SK-N-SH (cell line): ENCODE data around the gene FRYL. TPM values are rescaled to one million over a fixed set of nuclear protein-coding genes. Genes with fewer than 3 reads are reported as not detected.

Experiments used
- CTCF ChIA-PET: fragments of 300-600, 350-600 bp; formaldehyde crosslinking; extraction: SDS; loops from one replicate; lab custom pipeline; 2021; lab: Yijun Ruan, JAX
- POLR2A ChIA-PET: fragments of 350-600 bp; sonication (Branson Sonifier 250); formaldehyde crosslinking; extraction: SDS; loops from one replicate; lab custom pipeline; 2020; ENCODE audit warnings: antibody characterized with exemption, inconsistent platforms; lab: Yijun Ruan, JAX
- DNase-seq: peaks from one replicate; pipeline ENCODE4 v3.0.0; 2012
- H2AFZ ChIP-seq: fragments of 200-600 bp; sonication (generic); 2 replicates; pipeline ENCODE4 v1.8.1; 2016; ENCODE audit warnings: antibody characterized with exemption, mild to moderate bottlenecking, low read depth
- H3F3A ChIP-seq: fragments of 200-600 bp; sonication (generic); replicated peaks from 2 replicates; pipeline ENCODE3; 2016; ENCODE audit warnings: antibody characterized with exemption, mild to moderate bottlenecking; ENCODE audit not compliant: insufficient read depth
- H3K27ac ChIP-seq, 2 experiments: fragments of 200-500 bp in 1 of 2; fragments of 200-600 bp in 1 of 2; sonication (Bioruptor generic) in 1 of 2; sonication (generic), shearing (Covaris generic) in 1 of 2; 2 replicates each; pipeline versions ENCODE4 v1.5.1 to v1.6.1; 2014 to 2016; ENCODE audit warnings: low read depth in 2 of 2, inconsistent platforms in 1 of 2, low read length in 1 of 2, mild to moderate bottlenecking in 1 of 2, mixed read lengths in 1 of 2
- H3K27me3 ChIP-seq: fragments of 200-600 bp; sonication (generic), shearing (Covaris generic); 2 replicates; pipeline ENCODE4 v1.6.1; 2016; ENCODE audit warnings: mixed run types; ENCODE audit not compliant: insufficient read depth
- H3K36me3 ChIP-seq, 2 experiments: fragments of 200-500 bp in 1 of 2; fragments of 200-600 bp in 1 of 2; sonication (Bioruptor generic) in 1 of 2; sonication (generic) in 1 of 2; replicated peaks in 1 of 2; 2 replicates each; pipeline versions ENCODE3 to v1.5.1; 2014 to 2016; ENCODE audit warnings: low read length in 1 of 2, mild to moderate bottlenecking in 1 of 2; ENCODE audit not compliant: insufficient read depth in 2 of 2, control insufficient read depth in 1 of 2
- H3K4me1 ChIP-seq, 2 experiments: fragments of 200-500 bp in 1 of 2; fragments of 200-600 bp in 1 of 2; sonication (Bioruptor generic) in 1 of 2; sonication (generic), shearing (Covaris generic) in 1 of 2; 2 replicates each; pipeline versions ENCODE4 v1.5.1 to v1.6.1; 2014 to 2016; ENCODE audit warnings: low read depth in 1 of 2, low read length in 1 of 2, mixed run types in 1 of 2; ENCODE audit not compliant: insufficient read depth in 2 of 2, control insufficient read depth in 1 of 2
- H3K4me2 ChIP-seq: fragments of 200-600 bp; sonication (generic), shearing (Covaris generic); 2 replicates; pipeline ENCODE4 v1.6.1; 2017; ENCODE audit warnings: mixed run types
- H3K4me3 ChIP-seq, 2 experiments: fragments of 200-500 bp in 1 of 2; fragments of 200-600 bp in 1 of 2; sonication (Bioruptor generic) in 1 of 2; sonication (generic), shearing (Covaris generic) in 1 of 2; 2 replicates each; pipeline versions ENCODE4 v1.5.1 to v1.8.1; 2014 to 2016; ENCODE audit warnings: low read depth in 2 of 2, inconsistent platforms in 1 of 2, low read length in 1 of 2, mild to moderate bottlenecking in 1 of 2, mixed read lengths in 1 of 2, moderate library complexity in 1 of 2
- H3K79me2 ChIP-seq: fragments of 200-600 bp; sonication (generic); 2 replicates; pipeline ENCODE4 v1.8.1; 2017; ENCODE audit warnings: mild to moderate bottlenecking; ENCODE audit not compliant: insufficient read depth
- H3K9ac ChIP-seq: fragments of 200-600 bp; sonication (generic); 2 replicates; pipeline ENCODE4 v1.6.1; 2017; ENCODE audit warnings: mixed run types
- H3K9me2 ChIP-seq: fragments of 200-600 bp; sonication (generic); 2 replicates; pipeline ENCODE4 v1.6.1; 2017; ENCODE audit warnings: mixed run types
- H3K9me3 ChIP-seq: fragments of 200-600 bp; sonication (generic); 2 replicates; pipeline ENCODE4 v1.6.1; 2017; ENCODE audit warnings: mixed run types, mild to moderate bottlenecking, moderate library complexity
- H4K20me1 ChIP-seq: fragments of 200-600 bp; sonication (generic); 2 replicates; pipeline ENCODE4 v1.6.1; 2017; ENCODE audit warnings: mild to moderate bottlenecking, mixed run types; ENCODE audit not compliant: insufficient read depth
- CTCF ChIP-seq: fragments of 200-600 bp; sonication (generic); IDR thresholded peaks from 2 replicates; pipeline ENCODE4 v1.6.1; 2017; ENCODE audit warnings: antibody characterized with exemption, mild to moderate bottlenecking, moderate library complexity
- EP300 ChIP-seq, 2 experiments: IDR thresholded peaks; 2 replicates each; pipeline versions ENCODE4 v1.4.0 to v1.6.1; 2012; ENCODE audit warnings: borderline replicate concordance in 1 of 2, low read depth in 1 of 2, low read length in 1 of 2
- EZH2phosphoT487 ChIP-seq: fragments of 200-600 bp; sonication (generic); IDR thresholded peaks from 2 replicates; pipeline ENCODE4 v1.6.1; 2017; ENCODE audit warnings: low read depth, mixed run types, mild to moderate bottlenecking, antibody characterized with exemption, moderate library complexity, borderline replicate concordance
- FOXM1 ChIP-seq: IDR thresholded peaks from 2 replicates; pipeline ENCODE4 v1.4.0; 2012; ENCODE audit warnings: low read depth, mild to moderate bottlenecking
- GABPA ChIP-seq: IDR thresholded peaks from 2 replicates; pipeline ENCODE4 v1.4.0; 2012; ENCODE audit warnings: low read depth, mild to moderate bottlenecking
- JUND ChIP-seq: IDR thresholded peaks from 2 replicates; pipeline ENCODE4 v1.4.0; 2012
- MEF2A ChIP-seq: IDR thresholded peaks from 2 replicates; pipeline ENCODE4 v1.4.0; 2012; ENCODE audit warnings: low read depth, borderline replicate concordance
- NRF1 ChIP-seq: IDR thresholded peaks from 2 replicates; pipeline ENCODE4 v1.6.1; 2012; ENCODE audit warnings: low read depth, mild to moderate bottlenecking, low read length
- PBX3 ChIP-seq: IDR thresholded peaks from 2 replicates; pipeline ENCODE4; 2012
- POLR2AphosphoS5 ChIP-seq: IDR thresholded peaks from 2 replicates; pipeline ENCODE4 v1.6.1; 2012; ENCODE audit warnings: low read depth, low read length
- RAD21 ChIP-seq: IDR thresholded peaks from 2 replicates; pipeline ENCODE4 v1.6.1; 2012; ENCODE audit warnings: mild to moderate bottlenecking, low read length
- REST ChIP-seq: IDR thresholded peaks from 2 replicates; pipeline ENCODE4 v1.6.1; 2012; ENCODE audit warnings: mild to moderate bottlenecking, low read depth, low read length, moderate library complexity
- SIN3A ChIP-seq: IDR thresholded peaks from 2 replicates; pipeline ENCODE4 v1.6.1; 2012; ENCODE audit warnings: low read depth, mild to moderate bottlenecking, low read length, moderate library complexity, borderline replicate concordance
- USF2 ChIP-seq: fragments of 150-350 bp; IDR thresholded peaks from 2 replicates; pipeline ENCODE4 v1.6.1; 2017; ENCODE audit warnings: antibody characterized with exemption, low read length, low read depth, borderline replicate concordance
- WGBS: methylation state at CpG from one replicate; pipeline ENCODE4 v1.1.6; 2017; ENCODE audit warnings: low lambda C conversion rate; 5-methylcytosine and 5-hydroxymethylcytosine counted together
- polyA plus RNA-seq, 3 experiments: library from polyadenylated mRNA; depleted of rRNA; stranded (reverse); fragments of >200 nt; gene quantifications; 2 replicates each; pipeline ENCODE4 v1.2.3, GENCODE V29; 2012

The FRYL gene
- polyA plus RNA-seq, 1 of the 3 experiments (the other 2 are of a cell fraction), result 8.2 TPM

- TF ChIP-seq MEF2A (no peak), USF2 (no peak), EP300 (IDR thresholded peaks at IDR 0.05; ENCODE audit: borderline replicate concordance in 1 of 2, low read depth in 1 of 2, low read length in 1 of 2) (no peak), GABPA (no peak), POLR2AphosphoS5 (no peak), FOXM1 (no peak), PBX3 (no peak), JUND (no peak), NRF1 (no peak), SIN3A (no peak), REST (no peak), CTCF (no peak), EZH2phosphoT487 (no peak), RAD21 (no peak)
- Histone ChIP-seq H3K4me1 (peaks cover 2 to 10% of the 10 kb centered on the region in 2 experiments; a peak in 3 of 4 replicates), H3K27ac (no peak overlapping the region), H3K27me3 (no peaks in the 10 kb centered on the region), H2AFZ (no peak overlapping the region), H3F3A (peaks cover 5% of the 10 kb centered on the region), H3K79me2 (peaks cover 83% of the 10 kb centered on the region), H3K4me2 (no peak overlapping the region), H3K36me3 (no peaks in the 10 kb centered on the region), H3K4me3 (no peak overlapping the region), H3K9me2 (no peaks in the 10 kb centered on the region), H4K20me1 (peaks cover 4% of the 10 kb centered on the region; the same call in 1 of the 2 replicates), H3K9ac (no peak overlapping the region), H3K9me3 (no peaks in the 10 kb centered on the region)
- no peak for DNase-seq
- POLR2A ChIA-PET, result no interaction called here
- CTCF ChIA-PET, result no interaction called here
- WGBS, result 95% methylated on average over 1 of the region's 1 CpG
Measured at GRCh38 chr4:48688953-48689352, 91.1 kb downstream of the FRYL start.
